ENCODE measurements around the gene FUT6.

FUT6 gene

GRCh38 chr19:5838353-5839064 lies 993 bp downstream of the FUT6 start:
- no peaks in the 10 kb centered on the region for H3K4me1 ChIP-seq (ENCODE audit: insufficient read depth, low read length, severe bottlenecking)
- H3K36me3 ChIP-seq (ENCODE audit: insufficient read depth, low read length): no peaks in the 10 kb centered on the region
- no peak overlapping the region for H3K4me3 ChIP-seq (ENCODE audit: low read depth, low read length, poor library complexity, severe bottlenecking)
- H3K27me3 ChIP-seq (ENCODE audit: insufficient read depth, low read length): peaks cover 4% of the 10 kb centered on the region; the same call in 1 of the 2 replicates
- no peak overlapping the region for H3K4me2 ChIP-seq (ENCODE audit: low read length)
- no peak overlapping the region for H2AFZ ChIP-seq (ENCODE audit: low read length)
- no peak overlapping the region for H3K9ac ChIP-seq (ENCODE audit: low read length)
- H3K9me3 ChIP-seq (ENCODE audit: low read length): no peaks in the 10 kb centered on the region
- no peak overlapping the region for H3K27ac ChIP-seq (ENCODE audit: low read depth, low read length, poor library complexity, severe bottlenecking)
- H3F3A ChIP-seq (ENCODE audit: insufficient read depth, low read length): peaks cover 4% of the 10 kb centered on the region; the same call in 1 of the 2 replicates
- H3K9me2 ChIP-seq (ENCODE audit: low read depth, low read length): no peaks in the 10 kb centered on the region
- no peaks in the 10 kb centered on the region for H3K79me2 ChIP-seq (ENCODE audit: insufficient read depth, low read length)
- H4K20me1 ChIP-seq (ENCODE audit: insufficient read depth, low read length): no peaks in the 10 kb centered on the region
- TF ChIP-seq CTCF (IDR thresholded peaks at IDR 0.05; ENCODE audit: low read length): no peak
- TF ChIP-seq EZH2 (IDR thresholded peaks at IDR 0.05; ENCODE audit: borderline replicate concordance, low read length): no peak

GRCh38 chr19:5837761-5838352 lies 1.6 kb downstream of the FUT6 start:
- Histone ChIP-seq H3K36me3 (ENCODE audit: insufficient read depth, low read length) (no peaks in the 10 kb centered on the region), H3K9me3 (ENCODE audit: low read length) (no peaks in the 10 kb centered on the region), H3F3A (ENCODE audit: insufficient read depth, low read length) (peaks cover 4% of the 10 kb centered on the region; the same call in 1 of the 2 replicates), H3K9me2 (ENCODE audit: low read depth, low read length) (no peaks in the 10 kb centered on the region), H4K20me1 (ENCODE audit: insufficient read depth, low read length) (no peaks in the 10 kb centered on the region), H3K4me1 (ENCODE audit: insufficient read depth, low read length, severe bottlenecking) (no peaks in the 10 kb centered on the region), H3K4me3 (ENCODE audit: low read depth, low read length, poor library complexity, severe bottlenecking) (no peak overlapping the region), H3K79me2 (ENCODE audit: insufficient read depth, low read length) (no peaks in the 10 kb centered on the region), H2AFZ (ENCODE audit: low read length) (no peak overlapping the region), H3K4me2 (ENCODE audit: low read length) (no peak overlapping the region), H3K27me3 (ENCODE audit: insufficient read depth, low read length) (peaks cover 4% of the 10 kb centered on the region; the same call in 1 of the 2 replicates), H3K27ac (ENCODE audit: low read depth, low read length, poor library complexity, severe bottlenecking) (no peak overlapping the region), H3K9ac (ENCODE audit: low read length) (no peak overlapping the region)
- TF ChIP-seq CTCF (IDR thresholded peaks at IDR 0.05; ENCODE audit: low read length) (no peak), EZH2 (IDR thresholded peaks at IDR 0.05; ENCODE audit: borderline replicate concordance, low read length) (no peak)

- no peak overlapping the region for H3K4me3 ChIP-seq (ENCODE audit: low read depth, low read length, poor library complexity, severe bottlenecking)
- H3K9ac ChIP-seq (ENCODE audit: low read length): no peak overlapping the region
- peaks cover 12% of the 10 kb centered on the region; the same call in 1 of the 2 replicates for H3K27me3 ChIP-seq (ENCODE audit: insufficient read depth, low read length)
- no peak for TF ChIP-seq EZH2 (IDR thresholded peaks at IDR 0.05; ENCODE audit: borderline replicate concordance, low read length)
- no peak for TF ChIP-seq CTCF (IDR thresholded peaks at IDR 0.05; ENCODE audit: low read length)
- H4K20me1 ChIP-seq (ENCODE audit: insufficient read depth, low read length): no peaks in the 10 kb centered on the region
- no peaks in the 10 kb centered on the region for H3K9me3 ChIP-seq (ENCODE audit: low read length)
- H3K27ac ChIP-seq (ENCODE audit: low read depth, low read length, poor library complexity, severe bottlenecking): no peak overlapping the region
- no peaks in the 10 kb centered on the region for H3K79me2 ChIP-seq (ENCODE audit: insufficient read depth, low read length)
- H3K36me3 ChIP-seq (ENCODE audit: insufficient read depth, low read length): no peaks in the 10 kb centered on the region
- H3K4me2 ChIP-seq (ENCODE audit: low read length): no peak overlapping the region
- H3K9me2 ChIP-seq (ENCODE audit: low read depth, low read length): no peaks in the 10 kb centered on the region
- peaks cover 14% of the 10 kb centered on the region for H3K4me1 ChIP-seq (ENCODE audit: insufficient read depth, low read length, severe bottlenecking)
- H2AFZ ChIP-seq (ENCODE audit: low read length): no peak overlapping the region
- H3F3A ChIP-seq (ENCODE audit: insufficient read depth, low read length): no peaks in the 10 kb centered on the region
Measured at GRCh38 chr19:5832527-5833216, 6.8 kb downstream of the FUT6 start.
